Measurements from ENCODE around the gene ZKSCAN2.

The ZKSCAN2 gene

GRCh38 chr16:25260416-25260815 lies 2.8 kb upstream of the ZKSCAN2 start:
- Histone ChIP-seq H3K79me2 (ENCODE audit: insufficient read depth, low read depth) (peaks cover 25% of the 10 kb centered on the region), H3K4me2 (no peak overlapping the region)
- TF ChIP-seq, protein P1, sequence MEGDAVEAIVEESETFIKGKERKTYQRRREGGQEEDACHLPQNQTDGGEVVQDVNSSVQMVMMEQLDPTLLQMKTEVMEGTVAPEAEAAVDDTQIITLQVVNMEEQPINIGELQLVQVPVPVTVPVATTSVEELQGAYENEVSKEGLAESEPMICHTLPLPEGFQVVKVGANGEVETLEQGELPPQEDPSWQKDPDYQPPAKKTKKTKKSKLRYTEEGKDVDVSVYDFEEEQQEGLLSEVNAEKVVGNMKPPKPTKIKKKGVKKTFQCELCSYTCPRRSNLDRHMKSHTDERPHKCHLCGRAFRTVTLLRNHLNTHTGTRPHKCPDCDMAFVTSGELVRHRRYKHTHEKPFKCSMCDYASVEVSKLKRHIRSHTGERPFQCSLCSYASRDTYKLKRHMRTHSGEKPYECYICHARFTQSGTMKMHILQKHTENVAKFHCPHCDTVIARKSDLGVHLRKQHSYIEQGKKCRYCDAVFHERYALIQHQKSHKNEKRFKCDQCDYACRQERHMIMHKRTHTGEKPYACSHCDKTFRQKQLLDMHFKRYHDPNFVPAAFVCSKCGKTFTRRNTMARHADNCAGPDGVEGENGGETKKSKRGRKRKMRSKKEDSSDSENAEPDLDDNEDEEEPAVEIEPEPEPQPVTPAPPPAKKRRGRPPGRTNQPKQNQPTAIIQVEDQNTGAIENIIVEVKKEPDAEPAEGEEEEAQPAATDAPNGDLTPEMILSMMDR (conservative IDR thresholded peaks at IDR 0.05; ENCODE audit: low read depth, low read length) = no peak

GRCh38 chr16:25258861-25259179 lies 1.2 kb upstream of the ZKSCAN2 start:
- Histone ChIP-seq H3K9ac (peak overlapping the region; percentile 96; the same call in 1 of the 2 replicates), H3K79me2 (ENCODE audit: insufficient read depth, low read depth) (peaks cover 25% of the 10 kb centered on the region), H3K4me3 (IDR thresholded peaks at IDR 0.05; ENCODE audit: insufficient read depth, low read depth, low read length) (peak overlapping the region; percentile 51), H3K27ac (no peak overlapping the region), H3K4me1 (ENCODE audit: low read depth, poor library complexity, severe bottlenecking) (peaks cover 25% of the 10 kb centered on the region), H3K4me2 (peak overlapping the region; percentile 70), H3K27me3 (ENCODE audit: insufficient read depth, low read depth) (no peaks in the 10 kb centered on the region), H4K20me1 (ENCODE audit: insufficient read depth) (no peaks in the 10 kb centered on the region), H3K36me3 (ENCODE audit: insufficient read depth) (no peaks in the 10 kb centered on the region), H2AFZ (ENCODE audit: low read depth) (peak overlapping the region; percentile 84; the same call in 1 of the 2 replicates)
- TF ChIP-seq, protein P1 (conservative IDR thresholded peaks at IDR 0.05; ENCODE audit: low read depth, low read length) = no peak

More at GRCh38 chr16:25260416-25260815, 2.8 kb upstream of the ZKSCAN2 start:
- Histone ChIP-seq H3K9ac (no peak overlapping the region), H3K36me3 (ENCODE audit: insufficient read depth) (no peaks in the 10 kb centered on the region), H3K4me3 (IDR thresholded peaks at IDR 0.05; ENCODE audit: insufficient read depth, low read depth, low read length) (no peak overlapping the region), H3K27me3 (ENCODE audit: insufficient read depth, low read depth) (no peaks in the 10 kb centered on the region), H3K27ac (no peak overlapping the region), H2AFZ (ENCODE audit: low read depth) (no peak overlapping the region), H4K20me1 (ENCODE audit: insufficient read depth) (no peaks in the 10 kb centered on the region), H3K4me1 (ENCODE audit: low read depth, poor library complexity, severe bottlenecking) (peaks cover 25% of the 10 kb centered on the region)

GRCh38 chr16:25257956-25258860 lies 563 bp upstream of the ZKSCAN2 start:
- Histone ChIP-seq H3K79me2 (ENCODE audit: insufficient read depth, low read depth) (peaks cover 25% of the 10 kb centered on the region), H3K27ac (peak overlapping the region; percentile 95), H3K27me3 (ENCODE audit: insufficient read depth, low read depth) (no peaks in the 10 kb centered on the region), H4K20me1 (ENCODE audit: insufficient read depth) (no peaks in the 10 kb centered on the region), H3K4me1 (ENCODE audit: low read depth, poor library complexity, severe bottlenecking) (peaks cover 25% of the 10 kb centered on the region), H2AFZ (ENCODE audit: low read depth) (peak overlapping the region; percentile 84), H3K4me2 (peak overlapping the region; percentile 70), H3K9ac (peak overlapping the region; percentile 96), H3K4me3 (IDR thresholded peaks at IDR 0.05; ENCODE audit: insufficient read depth, low read depth, low read length) (peak overlapping the region; percentile 51), H3K36me3 (ENCODE audit: insufficient read depth) (no peaks in the 10 kb centered on the region)
- TF ChIP-seq, protein P1 (conservative IDR thresholded peaks at IDR 0.05; ENCODE audit: low read depth, low read length) = no peak

DNA sequence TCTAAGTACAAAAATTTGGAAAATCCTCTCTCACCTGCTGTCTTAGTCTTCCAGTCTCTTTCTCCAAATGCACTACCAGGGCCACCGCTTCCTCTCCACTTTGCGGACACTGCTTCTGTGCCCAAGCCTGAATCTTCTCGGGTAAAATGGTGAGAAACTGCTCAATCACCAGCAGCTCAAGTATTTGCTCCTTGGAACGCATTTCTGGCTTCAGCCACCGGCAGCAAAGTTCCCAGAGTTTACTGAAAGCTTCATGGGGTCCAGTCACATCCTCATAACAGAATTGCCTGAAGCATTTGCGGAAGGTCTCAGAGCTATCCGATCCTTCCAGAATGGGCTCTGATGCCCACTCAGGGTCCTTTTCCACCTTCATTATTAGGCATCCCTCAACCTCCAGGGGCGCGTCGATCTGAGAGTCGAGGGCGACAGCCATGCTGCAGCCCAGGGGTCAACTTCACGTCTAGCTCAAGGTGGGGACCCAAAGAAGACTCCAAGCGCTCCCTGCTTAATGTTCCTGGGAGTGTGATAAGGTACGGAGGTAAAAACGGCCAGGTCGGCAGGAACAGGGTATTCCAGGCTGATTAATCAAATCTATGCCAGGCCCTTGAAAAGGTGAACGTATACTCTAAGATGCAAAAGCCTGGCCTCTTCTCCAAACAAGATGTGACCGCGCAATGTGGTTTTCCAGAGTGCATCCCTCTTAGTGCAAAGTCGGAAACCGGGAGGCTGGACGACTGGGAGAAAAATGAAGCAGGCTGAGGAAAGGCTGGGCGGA lies 763 bp downstream of the ZKSCAN2 start:
- Histone ChIP-seq H3K27ac (peak overlapping the region; percentile 95), H2AFZ (ENCODE audit: low read depth) (peak overlapping the region; percentile 84), H3K4me3 (IDR thresholded peaks at IDR 0.05; ENCODE audit: insufficient read depth, low read depth, low read length) (no peak overlapping the region), H3K79me2 (ENCODE audit: insufficient read depth, low read depth) (peaks cover 25% of the 10 kb centered on the region), H3K4me1 (ENCODE audit: low read depth, poor library complexity, severe bottlenecking) (peaks cover 25% of the 10 kb centered on the region), H3K27me3 (ENCODE audit: insufficient read depth, low read depth) (no peaks in the 10 kb centered on the region), H3K4me2 (peak overlapping the region; percentile 88), H3K9ac (peak overlapping the region; percentile 96), H4K20me1 (ENCODE audit: insufficient read depth) (no peaks in the 10 kb centered on the region), H3K36me3 (ENCODE audit: insufficient read depth) (no peaks in the 10 kb centered on the region)
- TF ChIP-seq, protein P1 (conservative IDR thresholded peaks at IDR 0.05; ENCODE audit: low read depth, low read length) = no peak

Measured in KMS-11 (cell line).